Measurements from ENCODE around the gene ABCA3. TPM values are rescaled to one million over a fixed set of nuclear protein-coding genes. Genes with fewer than 3 reads are reported as not detected.

ABCA3 gene
- total RNA-seq, 1 experiment from 2014 or later, result 9.0 TPM

- no peak for DNase-seq (ENCODE audit: low spot score)
- Histone ChIP-seq H3K4me3 (ENCODE audit: low read depth, low read length, poor library complexity, severe bottlenecking) (no peak overlapping the region), H3K4me1 (ENCODE audit: insufficient read depth, low read length, poor library complexity, severe bottlenecking) (no peaks in the 10 kb centered on the region), H3K27ac (ENCODE audit: low read depth, low read length, poor library complexity, severe bottlenecking) (no peak overlapping the region), H3K36me3 (ENCODE audit: insufficient read depth, low read length, poor library complexity, severe bottlenecking) (no peaks in the 10 kb centered on the region), H3K27me3 (replicated peaks; ENCODE audit: insufficient read depth, low read depth, low read length, poor library complexity) (no peaks in the 10 kb centered on the region), H3K9me3 (ENCODE audit: low read depth, low read length, poor library complexity, severe bottlenecking) (no peaks in the 10 kb centered on the region)
- intact Hi-C loops (cut with micrococcal nuclease; ENCODE audit: unreplicated experiment), result no loop called here
- TF ChIP-seq EZH2 (IDR thresholded peaks at IDR 0.05; ENCODE audit: borderline replicate concordance, low read depth, low read length, poor library complexity, severe bottlenecking), result no peak
- TF ChIP-seq, protein P1, sequence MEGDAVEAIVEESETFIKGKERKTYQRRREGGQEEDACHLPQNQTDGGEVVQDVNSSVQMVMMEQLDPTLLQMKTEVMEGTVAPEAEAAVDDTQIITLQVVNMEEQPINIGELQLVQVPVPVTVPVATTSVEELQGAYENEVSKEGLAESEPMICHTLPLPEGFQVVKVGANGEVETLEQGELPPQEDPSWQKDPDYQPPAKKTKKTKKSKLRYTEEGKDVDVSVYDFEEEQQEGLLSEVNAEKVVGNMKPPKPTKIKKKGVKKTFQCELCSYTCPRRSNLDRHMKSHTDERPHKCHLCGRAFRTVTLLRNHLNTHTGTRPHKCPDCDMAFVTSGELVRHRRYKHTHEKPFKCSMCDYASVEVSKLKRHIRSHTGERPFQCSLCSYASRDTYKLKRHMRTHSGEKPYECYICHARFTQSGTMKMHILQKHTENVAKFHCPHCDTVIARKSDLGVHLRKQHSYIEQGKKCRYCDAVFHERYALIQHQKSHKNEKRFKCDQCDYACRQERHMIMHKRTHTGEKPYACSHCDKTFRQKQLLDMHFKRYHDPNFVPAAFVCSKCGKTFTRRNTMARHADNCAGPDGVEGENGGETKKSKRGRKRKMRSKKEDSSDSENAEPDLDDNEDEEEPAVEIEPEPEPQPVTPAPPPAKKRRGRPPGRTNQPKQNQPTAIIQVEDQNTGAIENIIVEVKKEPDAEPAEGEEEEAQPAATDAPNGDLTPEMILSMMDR (conservative IDR thresholded peaks at IDR 0.05; ENCODE audit: low read depth, low read length), result no peak
- ChIA-PET POLR2A (ENCODE audit: low non-redundant PET) (interaction anchor here (0.6 kb wide), 1 partner anchor 706 kb away, joined by 4 read pairs; no protein-coding TSS in a partner anchor), CTCF (no interaction called here)
- BruUV-seq (replicated peaks), result no TSS peak
Measured at GRCh38 chr16:2278956-2279800, 61.4 kb downstream of the ABCA3 start.

GRCh38 chr16:2278272-2278608, 62.3 kb downstream of the ABCA3 start:
- ChIA-PET POLR2A (ENCODE audit: low non-redundant PET) (no interaction called here), CTCF (no interaction called here)
- TF ChIP-seq, protein P1 (conservative IDR thresholded peaks at IDR 0.05; ENCODE audit: low read depth, low read length), result peak; percentile 22; the same call in 1 of the 2 replicates
- no peak for TF ChIP-seq EZH2 (IDR thresholded peaks at IDR 0.05; ENCODE audit: borderline replicate concordance, low read depth, low read length, poor library complexity, severe bottlenecking)
- no peaks in the 10 kb centered on the region for H3K36me3 ChIP-seq (ENCODE audit: insufficient read depth, low read length, poor library complexity, severe bottlenecking)
- DNase-seq (ENCODE audit: low spot score), result no peak
- no peaks in the 10 kb centered on the region for H3K4me1 ChIP-seq (ENCODE audit: insufficient read depth, low read length, poor library complexity, severe bottlenecking)
- no peak overlapping the region for H3K27ac ChIP-seq (ENCODE audit: low read depth, low read length, poor library complexity, severe bottlenecking)
- no peak overlapping the region for H3K4me3 ChIP-seq (ENCODE audit: low read depth, low read length, poor library complexity, severe bottlenecking)
- no TSS peak for BruUV-seq (replicated peaks)
- no peaks in the 10 kb centered on the region for H3K27me3 ChIP-seq (replicated peaks; ENCODE audit: insufficient read depth, low read depth, low read length, poor library complexity)
- H3K9me3 ChIP-seq (ENCODE audit: low read depth, low read length, poor library complexity, severe bottlenecking), result no peaks in the 10 kb centered on the region
- intact Hi-C loops (cut with micrococcal nuclease; ENCODE audit: unreplicated experiment), result no loop called here

DNA sequence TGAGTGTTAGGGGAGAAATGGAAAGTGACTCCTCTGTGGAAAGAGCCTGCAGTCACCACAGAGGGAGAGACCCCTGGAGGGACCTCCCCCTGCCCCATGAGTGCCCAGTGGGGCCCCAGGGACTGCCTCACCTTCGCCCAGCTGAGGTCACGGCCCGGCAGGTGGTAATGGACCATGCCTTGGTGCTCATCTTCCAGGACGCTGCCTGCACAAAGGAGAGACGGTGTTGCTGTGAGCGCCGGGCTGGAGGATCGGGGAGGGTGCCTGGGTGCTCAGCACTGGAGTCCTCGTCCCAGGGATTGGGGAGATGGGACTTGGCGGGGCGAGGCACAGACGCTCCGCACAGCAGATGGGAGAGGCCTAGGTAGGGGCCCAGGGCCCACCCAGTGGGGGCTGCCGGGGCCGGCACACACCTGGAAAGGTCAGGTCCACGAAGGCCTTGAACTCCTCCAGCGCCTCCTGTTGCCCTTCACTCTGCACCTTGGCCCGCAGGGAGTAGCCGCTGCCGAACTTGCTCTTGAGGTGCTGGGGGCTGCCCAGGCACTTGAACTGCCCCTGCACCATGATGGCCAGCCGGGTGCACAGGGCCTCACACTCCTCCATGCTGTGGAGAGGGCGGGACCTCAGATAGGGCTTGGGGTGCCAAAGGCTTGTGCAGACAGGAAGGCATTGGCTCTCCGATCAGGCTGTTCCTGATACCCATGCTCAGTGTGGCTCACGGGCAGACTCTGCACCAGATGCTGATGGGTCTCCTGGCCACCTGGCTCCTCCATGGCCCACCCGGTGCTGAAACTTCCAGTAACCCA, 62.9 kb downstream of the ABCA3 start:
- POLR2A ChIA-PET (ENCODE audit: low non-redundant PET), result no interaction called here

More for the DNA sequence above, 62.9 kb downstream of the ABCA3 start:
- no peak for TF ChIP-seq EZH2 (IDR thresholded peaks at IDR 0.05; ENCODE audit: borderline replicate concordance, low read depth, low read length, poor library complexity, severe bottlenecking)
- TF ChIP-seq, protein P1 (conservative IDR thresholded peaks at IDR 0.05; ENCODE audit: low read depth, low read length), result no peak
- BruUV-seq (replicated peaks), result no TSS peak
- Histone ChIP-seq H3K27me3 (replicated peaks; ENCODE audit: insufficient read depth, low read depth, low read length, poor library complexity) (no peaks in the 10 kb centered on the region), H3K9me3 (ENCODE audit: low read depth, low read length, poor library complexity, severe bottlenecking) (no peaks in the 10 kb centered on the region), H3K4me1 (ENCODE audit: insufficient read depth, low read length, poor library complexity, severe bottlenecking) (no peaks in the 10 kb centered on the region), H3K27ac (ENCODE audit: low read depth, low read length, poor library complexity, severe bottlenecking) (no peak overlapping the region), H3K36me3 (ENCODE audit: insufficient read depth, low read length, poor library complexity, severe bottlenecking) (no peaks in the 10 kb centered on the region), H3K4me3 (ENCODE audit: low read depth, low read length, poor library complexity, severe bottlenecking) (no peak overlapping the region)
- DNase-seq (ENCODE audit: low spot score), result no peak
- intact Hi-C loops (cut with micrococcal nuclease; ENCODE audit: unreplicated experiment), result no loop called here
- CTCF ChIA-PET, result no interaction called here
